Measurements from ENCODE around the gene TUBGCP3. TPM values are rescaled to one million over a fixed set of nuclear protein-coding genes. Genes with fewer than 3 reads are reported as not detected.

TUBGCP3 gene
- total and polyA plus RNA-seq, 4 donors = 6.7 to 31.0 (median 17.3) TPM

- Histone ChIP-seq H3K27ac (ENCODE audit: low read depth in 1 of 2, low read length in 2 of 2) (no peak overlapping the region), H3K9me3 (ENCODE audit: control insufficient read depth in 4 of 4, low read length in 3 of 4) (peaks cover 0 to 6% (median 2%) of the 10 kb centered on the region in 4 donors), H3K9ac (ENCODE audit: low read depth in 1 of 2, low read length in 2 of 2) (no peak overlapping the region), H3K4me1 (ENCODE audit: control insufficient read depth in 4 of 4, insufficient read depth in 4 of 4, low read length in 3 of 4) (no peaks in the 10 kb centered on the region), H3K27me3 (ENCODE audit: control insufficient read depth in 4 of 4, insufficient read depth in 4 of 4, low read length in 3 of 4) (no peaks in the 10 kb centered on the region), H3K4me3 (ENCODE audit: low read depth in 1 of 3, low read length in 3 of 3) (no peak overlapping the region), H3K36me3 (ENCODE audit: control insufficient read depth in 4 of 4, insufficient read depth in 3 of 4, low read depth in 1 of 4, low read length in 3 of 4) (no peaks in the 10 kb centered on the region)
- 87% methylated on average over 19 of the region's 19 CpGs for WGBS
- no peak for TF ChIP-seq HNF4G (IDR thresholded peaks at IDR 0.05)
- DNase-seq (ENCODE audit: low spot score) = no peak
Observed at GRCh38 chr13:112441779-112442310, 146.1 kb downstream of the TUBGCP3 start.

- Histone ChIP-seq H3K4me3 (ENCODE audit: low read depth in 1 of 3, low read length in 3 of 3) (no peak overlapping the region), H3K27me3 (ENCODE audit: control insufficient read depth in 4 of 4, insufficient read depth in 4 of 4, low read length in 3 of 4) (no peaks in the 10 kb centered on the region), H3K9me3 (ENCODE audit: control insufficient read depth in 4 of 4, low read length in 3 of 4) (peaks cover 0 to 6% (median 2%) of the 10 kb centered on the region in 4 donors), H3K4me1 (ENCODE audit: control insufficient read depth in 4 of 4, insufficient read depth in 4 of 4, low read length in 3 of 4) (no peaks in the 10 kb centered on the region), H3K27ac (ENCODE audit: low read depth in 1 of 2, low read length in 2 of 2) (no peak overlapping the region), H3K9ac (ENCODE audit: low read depth in 1 of 2, low read length in 2 of 2) (no peak overlapping the region), H3K36me3 (ENCODE audit: control insufficient read depth in 4 of 4, insufficient read depth in 3 of 4, low read depth in 1 of 4, low read length in 3 of 4) (no peaks in the 10 kb centered on the region)
- WGBS = 90% methylated on average over 17 of the region's 17 CpGs
- no peak for DNase-seq (ENCODE audit: low spot score)
- TF ChIP-seq RXRA (IDR thresholded peaks at IDR 0.05) = no peak
- TF ChIP-seq TAF1 (conservative IDR thresholded peaks at IDR 0.05) = no peak
- no peak for TF ChIP-seq MAX (IDR thresholded peaks at IDR 0.05)
- TF ChIP-seq YY1 (IDR thresholded peaks at IDR 0.05) = no peak
- TF ChIP-seq HNF4G (IDR thresholded peaks at IDR 0.05) = no peak
- TF ChIP-seq FOXA2 (IDR thresholded peaks at IDR 0.05) = no peak
- TF ChIP-seq CTCF (IDR thresholded peaks at IDR 0.05; ENCODE audit: low read depth, low read length, missing input control) = no peak
- TF ChIP-seq ATF3 (IDR thresholded peaks at IDR 0.05) = no peak
- no peak for TF ChIP-seq ZBTB33 (IDR thresholded peaks at IDR 0.05)
- TF ChIP-seq RAD21 (IDR thresholded peaks at IDR 0.05) = no peak
- TF ChIP-seq NR2F2 (IDR thresholded peaks at IDR 0.05) = no peak
- TF ChIP-seq FOXA1 (IDR thresholded peaks at IDR 0.05) = no peak
- no peak for TF ChIP-seq REST (IDR thresholded peaks at IDR 0.05)
- TF ChIP-seq EGR1 (IDR thresholded peaks at IDR 0.05; ENCODE audit: low read depth in 2 of 2) = no peak
- no peak for TF ChIP-seq JUND (IDR thresholded peaks at IDR 0.05)
Observed at GRCh38 chr13:112441226-112441625, 146.7 kb downstream of the TUBGCP3 start.
